Measurements from ENCODE around the gene UNC45A.

Gene UNC45A

GRCh38 chr15:90953947-90954711 lies 19.0 kb downstream of the UNC45A start:
- no peak overlapping the region for H3K27ac ChIP-seq (ENCODE audit: low read length)
- H3K27me3 ChIP-seq (ENCODE audit: control insufficient read depth, insufficient read depth, low read length) = no peaks in the 10 kb centered on the region
- H3K9ac ChIP-seq (ENCODE audit: low read length) = no peak overlapping the region
- H3K36me3 ChIP-seq (ENCODE audit: control insufficient read depth, low read depth, low read length) = peaks cover 31% of the 10 kb centered on the region
- no peaks in the 10 kb centered on the region for H3K9me3 ChIP-seq (ENCODE audit: control insufficient read depth, low read depth, low read length)
- H3K4me1 ChIP-seq (ENCODE audit: control insufficient read depth, low read depth, low read length) = peaks cover 7% of the 10 kb centered on the region
- peak overlapping the region; percentile 71 for H3K4me3 ChIP-seq (ENCODE audit: low read length)

GRCh38 chr15:90954712-90955623 lies 19.9 kb downstream of the UNC45A start, which contains the start of gene RCCD1:
RCCD1 (plus strand) TSS chr15:90954884; CDS start chr15:90956735, 1,851 bp downstream.
- Histone ChIP-seq H3K27ac (ENCODE audit: low read length) (peak within 1 kb of the TSS; percentile 55), H3K9me3 (ENCODE audit: control insufficient read depth, low read depth, low read length) (no peaks in the 10 kb centered on the region), H3K4me1 (ENCODE audit: control insufficient read depth, low read depth, low read length) (peaks cover 7% of the 10 kb centered on the region), H3K4me3 (ENCODE audit: low read length) (peak within 1 kb of the TSS; percentile 71), H3K9ac (ENCODE audit: low read length) (peak within 1 kb of the TSS; percentile 86), H3K27me3 (ENCODE audit: control insufficient read depth, insufficient read depth, low read length) (no peaks in the 10 kb centered on the region), H3K36me3 (ENCODE audit: control insufficient read depth, low read depth, low read length) (peaks cover 24% of the 10 kb centered on the region)

GRCh38 chr15:90955624-90956273 lies 20.7 kb downstream of the UNC45A start:
- H3K4me1 ChIP-seq (ENCODE audit: control insufficient read depth, low read depth, low read length) = peaks cover 7% of the 10 kb centered on the region
- H3K9ac ChIP-seq (ENCODE audit: low read length) = peak overlapping the region; percentile 86
- no peaks in the 10 kb centered on the region for H3K27me3 ChIP-seq (ENCODE audit: control insufficient read depth, insufficient read depth, low read length)
- peak overlapping the region; percentile 71 for H3K4me3 ChIP-seq (ENCODE audit: low read length)
- peaks cover 21% of the 10 kb centered on the region for H3K36me3 ChIP-seq (ENCODE audit: control insufficient read depth, low read depth, low read length)
- no peak overlapping the region for H3K27ac ChIP-seq (ENCODE audit: low read length)
- H3K9me3 ChIP-seq (ENCODE audit: control insufficient read depth, low read depth, low read length) = no peaks in the 10 kb centered on the region

GRCh38 chr15:90956274-90957030 lies 21.4 kb downstream of the UNC45A start:
- no peak overlapping the region for H3K27ac ChIP-seq (ENCODE audit: low read length)
- H3K4me3 ChIP-seq (ENCODE audit: low read length) = peak overlapping the region; percentile 68
- peaks cover 21% of the 10 kb centered on the region for H3K36me3 ChIP-seq (ENCODE audit: control insufficient read depth, low read depth, low read length)
- H3K9me3 ChIP-seq (ENCODE audit: control insufficient read depth, low read depth, low read length) = no peaks in the 10 kb centered on the region
- H3K9ac ChIP-seq (ENCODE audit: low read length) = peak overlapping the region; percentile 61
- peaks cover 7% of the 10 kb centered on the region for H3K4me1 ChIP-seq (ENCODE audit: control insufficient read depth, low read depth, low read length)
- H3K27me3 ChIP-seq (ENCODE audit: control insufficient read depth, insufficient read depth, low read length) = no peaks in the 10 kb centered on the region

DNA sequence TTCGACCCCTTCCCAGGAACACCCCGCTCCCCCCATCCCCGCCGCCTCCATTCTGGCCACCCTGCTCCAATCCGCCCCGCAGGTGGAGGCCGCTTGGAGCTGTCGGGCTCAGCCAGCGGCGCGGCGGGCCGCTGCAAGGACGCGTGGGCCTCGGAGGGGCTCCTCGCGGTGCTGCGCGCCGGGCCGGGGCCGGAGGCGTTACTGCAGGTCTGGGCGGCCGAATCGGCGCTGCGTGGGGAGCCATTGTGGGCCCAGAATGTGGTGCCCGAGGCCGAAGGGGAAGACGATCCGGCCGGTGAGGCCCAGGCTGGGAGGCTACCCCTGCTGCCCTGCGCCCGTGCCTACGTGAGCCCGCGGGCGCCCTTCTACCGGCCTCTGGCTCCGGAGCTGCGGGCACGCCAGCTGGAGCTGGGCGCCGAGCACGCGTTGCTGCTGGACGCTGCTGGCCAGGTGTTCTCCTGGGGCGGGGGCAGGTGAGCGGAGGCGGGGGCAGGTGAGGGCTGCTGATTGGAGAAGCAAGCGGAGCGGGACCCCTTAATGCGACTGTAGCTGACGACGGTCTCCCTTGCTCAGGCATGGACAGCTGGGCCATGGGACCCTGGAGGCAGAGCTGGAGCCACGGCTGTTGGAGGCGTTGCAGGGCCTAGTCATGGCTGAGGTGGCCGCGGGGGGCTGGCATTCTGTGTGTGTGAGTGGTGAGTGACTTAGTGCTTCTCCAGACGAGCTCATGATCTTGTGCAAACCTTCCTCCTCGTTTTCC lies 22.1 kb downstream of the UNC45A start:
- Histone ChIP-seq H3K4me3 (ENCODE audit: low read length) (peak overlapping the region; percentile 68), H3K27ac (ENCODE audit: low read length) (no peak overlapping the region), H3K4me1 (ENCODE audit: control insufficient read depth, low read depth, low read length) (peaks cover 7% of the 10 kb centered on the region), H3K9me3 (ENCODE audit: control insufficient read depth, low read depth, low read length) (no peaks in the 10 kb centered on the region), H3K27me3 (ENCODE audit: control insufficient read depth, insufficient read depth, low read length) (no peaks in the 10 kb centered on the region), H3K9ac (ENCODE audit: low read length) (peak overlapping the region; percentile 61), H3K36me3 (ENCODE audit: control insufficient read depth, low read depth, low read length) (peaks cover 17% of the 10 kb centered on the region)

DNA sequence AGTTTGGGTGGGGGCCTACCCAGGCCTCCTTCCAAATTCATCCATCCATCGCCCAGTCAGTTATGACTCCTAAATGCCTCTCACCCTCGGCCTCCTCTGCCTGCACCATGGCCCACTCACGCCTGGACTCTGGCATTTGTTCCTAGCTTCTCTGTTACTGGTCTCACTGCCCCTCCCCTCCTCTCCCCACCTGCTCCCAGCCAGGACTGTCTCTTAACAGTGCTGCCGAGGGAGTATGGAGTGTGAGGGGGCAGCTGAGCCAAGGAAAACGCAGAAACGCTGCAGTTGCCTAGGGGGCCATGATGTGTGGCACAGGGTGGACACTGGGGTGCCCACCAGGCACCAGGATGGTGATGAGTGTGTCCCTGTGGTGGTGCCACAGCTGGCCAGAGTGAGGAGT lies 22.7 kb downstream of the UNC45A start:
- H3K36me3 ChIP-seq (ENCODE audit: control insufficient read depth, low read depth, low read length) = peaks cover 15% of the 10 kb centered on the region
- peak overlapping the region; percentile 68 for H3K4me3 ChIP-seq (ENCODE audit: low read length)
- H3K4me1 ChIP-seq (ENCODE audit: control insufficient read depth, low read depth, low read length) = peaks cover 7% of the 10 kb centered on the region
- H3K27me3 ChIP-seq (ENCODE audit: control insufficient read depth, insufficient read depth, low read length) = no peaks in the 10 kb centered on the region
- H3K9me3 ChIP-seq (ENCODE audit: control insufficient read depth, low read depth, low read length) = no peaks in the 10 kb centered on the region
- H3K27ac ChIP-seq (ENCODE audit: low read length) = no peak overlapping the region
- H3K9ac ChIP-seq (ENCODE audit: low read length) = no peak overlapping the region

DNA sequence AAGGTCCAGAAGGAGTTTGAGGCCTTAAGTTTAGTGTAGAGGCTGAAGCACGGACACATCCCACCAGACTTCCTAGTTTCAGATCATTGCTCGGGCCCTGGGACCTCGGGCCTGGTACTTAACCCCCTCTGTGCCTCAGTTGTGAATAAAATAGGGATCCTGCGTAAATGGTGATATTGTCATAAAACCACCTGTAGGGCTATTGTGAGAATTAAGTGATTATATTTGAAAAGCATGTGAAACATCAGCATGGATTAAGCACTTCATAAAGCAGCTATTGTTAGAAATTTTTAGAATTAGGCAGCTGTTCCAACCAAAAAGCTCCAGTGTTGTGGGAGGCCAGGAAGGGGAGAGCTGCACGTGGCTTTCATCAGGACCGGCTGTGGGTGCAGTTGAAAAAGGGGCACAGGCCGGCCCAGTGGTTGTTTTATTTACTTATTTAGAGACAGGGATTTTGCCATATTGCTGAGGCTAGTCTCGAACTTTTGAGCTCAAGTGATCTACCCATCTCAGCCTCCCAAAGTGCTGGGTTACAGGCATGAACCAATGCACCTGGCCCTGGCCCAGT lies 24.0 kb downstream of the UNC45A start:
- no peaks in the 10 kb centered on the region for H3K27me3 ChIP-seq (ENCODE audit: control insufficient read depth, insufficient read depth, low read length)
- H3K27ac ChIP-seq (ENCODE audit: low read length) = no peak overlapping the region
- no peak overlapping the region for H3K9ac ChIP-seq (ENCODE audit: low read length)
- peaks cover 7% of the 10 kb centered on the region for H3K4me1 ChIP-seq (ENCODE audit: control insufficient read depth, low read depth, low read length)
- no peak overlapping the region for H3K4me3 ChIP-seq (ENCODE audit: low read length)
- peaks cover 13% of the 10 kb centered on the region for H3K36me3 ChIP-seq (ENCODE audit: control insufficient read depth, low read depth, low read length)
- H3K9me3 ChIP-seq (ENCODE audit: control insufficient read depth, low read depth, low read length) = no peaks in the 10 kb centered on the region

DNA sequence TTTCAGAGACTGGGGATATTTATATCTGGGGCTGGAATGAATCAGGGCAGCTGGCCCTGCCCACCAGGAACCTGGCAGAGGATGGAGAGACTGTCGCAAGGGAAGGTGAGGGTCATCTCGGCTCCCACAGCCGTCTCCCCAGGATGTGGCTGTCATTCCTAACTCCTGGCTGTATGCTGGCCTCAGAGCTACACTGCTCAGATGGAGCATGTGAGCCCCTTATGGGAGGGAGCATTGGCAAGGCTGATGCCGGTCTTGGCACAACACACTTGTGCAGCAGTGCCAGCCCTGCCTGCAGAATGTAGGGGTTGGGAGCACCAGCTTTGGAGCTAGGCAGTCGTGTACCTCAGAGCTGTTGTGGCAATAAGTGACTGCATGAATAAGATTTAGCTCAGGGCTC lies 24.8 kb downstream of the UNC45A start:
- peaks cover 7% of the 10 kb centered on the region for H3K4me1 ChIP-seq (ENCODE audit: control insufficient read depth, low read depth, low read length)
- H3K4me3 ChIP-seq (ENCODE audit: low read length) = no peak overlapping the region
- no peaks in the 10 kb centered on the region for H3K27me3 ChIP-seq (ENCODE audit: control insufficient read depth, insufficient read depth, low read length)
- no peak overlapping the region for H3K9ac ChIP-seq (ENCODE audit: low read length)
- H3K36me3 ChIP-seq (ENCODE audit: control insufficient read depth, low read depth, low read length) = peaks cover 14% of the 10 kb centered on the region
- no peaks in the 10 kb centered on the region for H3K9me3 ChIP-seq (ENCODE audit: control insufficient read depth, low read depth, low read length)
- no peak overlapping the region for H3K27ac ChIP-seq (ENCODE audit: low read length)

- H3K9ac ChIP-seq (ENCODE audit: low read length) = no peak overlapping the region
- H3K27ac ChIP-seq (ENCODE audit: low read length) = no peak overlapping the region
Observed at GRCh38 chr15:90960298-90961091, 25.4 kb downstream of the UNC45A start.

More at GRCh38 chr15:90960298-90961091, 25.4 kb downstream of the UNC45A start:
- H3K4me1 ChIP-seq (ENCODE audit: control insufficient read depth, low read depth, low read length) = peaks cover 7% of the 10 kb centered on the region
- no peaks in the 10 kb centered on the region for H3K27me3 ChIP-seq (ENCODE audit: control insufficient read depth, insufficient read depth, low read length)
- no peak overlapping the region for H3K4me3 ChIP-seq (ENCODE audit: low read length)
- no peaks in the 10 kb centered on the region for H3K9me3 ChIP-seq (ENCODE audit: control insufficient read depth, low read depth, low read length)
- peaks cover 14% of the 10 kb centered on the region for H3K36me3 ChIP-seq (ENCODE audit: control insufficient read depth, low read depth, low read length)
